Measurements from ENCODE around the gene ADCY1. TPM values are rescaled to one million over a fixed set of nuclear protein-coding genes. Genes with fewer than 3 reads are reported as not detected.

ADCY1 gene
- polyA plus RNA-seq, 1 donor (not counting 4 experiments of a cell fraction or from before 2014, with no cell fraction given): 0.54 TPM

- TF ChIP-seq EZH2 (IDR thresholded peaks at IDR 0.05; ENCODE audit: low read length) (no peak), CTCF (optimal IDR thresholded peaks at IDR 0.05 in 1 of 3, IDR thresholded peaks at IDR 0.05 in 1 of 3, conservative IDR thresholded peaks at IDR 0.05 in 1 of 3; ENCODE audit: extremely low read depth in 1 of 3, insufficient read depth in 2 of 3, low read length in 3 of 3) (no peak)
- Histone ChIP-seq H3K27ac (ENCODE audit: control insufficient read depth, insufficient read depth, low read length) (no peak overlapping the region), H3K9me1 (ENCODE audit: control insufficient read depth, extremely low read depth, insufficient read depth, low read length) (no peaks in the 10 kb centered on the region), H4K20me1 (ENCODE audit: control insufficient read depth, extremely low read depth, insufficient read depth, low read length) (no peaks in the 10 kb centered on the region), H3K9me3 (ENCODE audit: control insufficient read depth, low read depth, low read length) (no peaks in the 10 kb centered on the region), H3K9ac (ENCODE audit: control insufficient read depth, extremely low read depth, insufficient read depth, low read length) (no peak overlapping the region), H3K4me2 (ENCODE audit: control insufficient read depth, extremely low read depth, insufficient read depth, low read depth, low read length) (no peak overlapping the region), H3K36me3 (ENCODE audit: control insufficient read depth in 2 of 2, extremely low read depth in 1 of 2, insufficient read depth in 2 of 2, low read length in 2 of 2) (no peaks in the 10 kb centered on the region), H3K4me1 (ENCODE audit: control insufficient read depth, extremely low read depth, insufficient read depth, low read length) (no peaks in the 10 kb centered on the region), H2AFZ (ENCODE audit: control insufficient read depth, low read length) (no peak overlapping the region), H3K27me3 (ENCODE audit: control insufficient read depth, extremely low read depth, insufficient read depth, low read length) (peaks cover 23% of the 10 kb centered on the region), H3K4me3 (ENCODE audit: control insufficient read depth in 2 of 3, extremely low read depth in 1 of 3, insufficient read depth in 2 of 3, low read depth in 1 of 3, low read length in 3 of 3) (no peak overlapping the region), H3K79me2 (ENCODE audit: control insufficient read depth, insufficient read depth, low read length) (no peaks in the 10 kb centered on the region)
- no peak for DNase-seq (ENCODE audit: low read depth, low spot score)
- dilution Hi-C loops (cut with MboI; ENCODE audit: extremely low pct_ligation_motif_present, low sequenced_read_pairs): no loop called here
- no peak for FAIRE-seq
These were observed 140.3 kb downstream of the ADCY1 start for GRCh38 chr7:45714521-45714820.

GRCh38 chr7:45715471-45716352, 141.5 kb downstream of the ADCY1 start:
- Histone ChIP-seq H3K4me1 (ENCODE audit: control insufficient read depth, extremely low read depth, insufficient read depth, low read length) (no peaks in the 10 kb centered on the region), H3K9me1 (ENCODE audit: control insufficient read depth, extremely low read depth, insufficient read depth, low read length) (no peaks in the 10 kb centered on the region), H3K9me3 (ENCODE audit: control insufficient read depth, low read depth, low read length) (no peaks in the 10 kb centered on the region), H3K27me3 (ENCODE audit: control insufficient read depth, extremely low read depth, insufficient read depth, low read length) (peaks cover 23% of the 10 kb centered on the region), H3K4me2 (ENCODE audit: control insufficient read depth, extremely low read depth, insufficient read depth, low read depth, low read length) (no peak overlapping the region), H3K36me3 (ENCODE audit: control insufficient read depth in 2 of 2, extremely low read depth in 1 of 2, insufficient read depth in 2 of 2, low read length in 2 of 2) (no peaks in the 10 kb centered on the region), H2AFZ (ENCODE audit: control insufficient read depth, low read length) (no peak overlapping the region), H3K79me2 (ENCODE audit: control insufficient read depth, insufficient read depth, low read length) (no peaks in the 10 kb centered on the region), H3K4me3 (ENCODE audit: control insufficient read depth in 2 of 3, extremely low read depth in 1 of 3, insufficient read depth in 2 of 3, low read depth in 1 of 3, low read length in 3 of 3) (no peak overlapping the region), H3K9ac (ENCODE audit: control insufficient read depth, extremely low read depth, insufficient read depth, low read length) (no peak overlapping the region), H3K27ac (ENCODE audit: control insufficient read depth, insufficient read depth, low read length) (no peak overlapping the region), H4K20me1 (ENCODE audit: control insufficient read depth, extremely low read depth, insufficient read depth, low read length) (no peaks in the 10 kb centered on the region)
- FAIRE-seq: no peak
- dilution Hi-C loops (cut with MboI; ENCODE audit: extremely low pct_ligation_motif_present, low sequenced_read_pairs): no loop called here
- TF ChIP-seq CTCF (optimal IDR thresholded peaks at IDR 0.05 in 1 of 3, IDR thresholded peaks at IDR 0.05 in 1 of 3, conservative IDR thresholded peaks at IDR 0.05 in 1 of 3; ENCODE audit: extremely low read depth in 1 of 3, insufficient read depth in 2 of 3, low read length in 3 of 3) (no peak), EZH2 (IDR thresholded peaks at IDR 0.05; ENCODE audit: low read length) (no peak)
- DNase-seq (ENCODE audit: low read depth, low spot score): no peak
